GDM1 (cell line): Measurements from ENCODE around the gene FNDC7.
"Not testable (repeated sequence)": the region's sequence is repeated elsewhere in the genome, so short reads cannot be mapped to it uniquely, and the experiment has no call there.

Source experiments
- DNase-seq: peaks from one replicate; lab custom pipeline; 2025; lab: John Stamatoyannopoulos, UW

The FNDC7 gene

GRCh38 chr1:108699375-108700332 is 13.1 kb upstream of the FNDC7 start:
- no peak for DNase-seq

GRCh38 chr1:108701176-108701849 is 11.4 kb upstream of the FNDC7 start:
- DNase-seq, result no peak

- not testable (repeated sequence) for DNase-seq
Observed at GRCh38 chr1:108702109-108702508, 10.6 kb upstream of the FNDC7 start.

GRCh38 chr1:108703939-108704338 is 8.8 kb upstream of the FNDC7 start:
- DNase-seq, result no peak

GRCh38 chr1:108704496-108704895 is 8.2 kb upstream of the FNDC7 start:
- DNase-seq, result no peak

- no peak for DNase-seq
Observed at GRCh38 chr1:108706643-108707042, 6.1 kb upstream of the FNDC7 start.

GRCh38 chr1:108708691-108709660 is 3.7 kb upstream of the FNDC7 start:
- DNase-seq, result peak; percentile 9

- no peak for DNase-seq
Observed at GRCh38 chr1:108715932-108716331, 3.2 kb downstream of the FNDC7 start.

GRCh38 chr1:108716437-108717230 is 3.9 kb downstream of the FNDC7 start:
- DNase-seq, result no peak

- DNase-seq, result no peak
Observed at GRCh38 chr1:108717774-108718316, 5.1 kb downstream of the FNDC7 start.

- DNase-seq, result no peak
Observed at GRCh38 chr1:108718927-108719655, 6.4 kb downstream of the FNDC7 start.

- DNase-seq, result no peak
Observed at GRCh38 chr1:108719656-108720435, 7.1 kb downstream of the FNDC7 start.

GRCh38 chr1:108722292-108722691 is 9.6 kb downstream of the FNDC7 start:
- no peak for DNase-seq

GRCh38 chr1:108725906-108726305 is 13.2 kb downstream of the FNDC7 start:
- DNase-seq, result no peak

GRCh38 chr1:108728327-108728923 is 15.7 kb downstream of the FNDC7 start:
- DNase-seq, result no peak

GRCh38 chr1:108729481-108729880 is 16.8 kb downstream of the FNDC7 start:
- no peak for DNase-seq

- no peak for DNase-seq
Observed at GRCh38 chr1:108732398-108732797, 19.7 kb downstream of the FNDC7 start.

GRCh38 chr1:108734171-108734865 is 21.6 kb downstream of the FNDC7 start:
- DNase-seq, result no peak
